GM13977 (cell line): ENCODE results near the gene CYP11A1.

Experiments
- DNase-seq: peaks from one replicate; pipeline ENCODE4 v3.0.0; 2012; ENCODE audit warnings: low spot score
- in situ Hi-C: fragments of 300-500 bp; cut with MboI; formaldehyde crosslinking; loops from one replicate; pipeline ENCODE4 v1.12.0; 2022; ENCODE audit warnings: low sequenced_read_pairs, low pct_unique_long_range_greater_than_20kb, mixed read lengths, inconsistent platforms; ENCODE audit not compliant: unreplicated experiment
- TF ChIP-seq, protein P1 (sequence below): IDR thresholded peaks from 2 replicates; pipeline ENCODE4 v1.5.1; 2012; ENCODE audit warnings: mild to moderate bottlenecking, control low read depth; ENCODE audit not compliant: insufficient read depth; ENCODE audit errors: extremely low read depth, missing control alignments

Gene CYP11A1

GRCh38 chr15:74373731-74374647 is 6.5 kb upstream of the CYP11A1 start:
- peak; percentile 97 for DNase-seq
- in situ Hi-C loops, result loop anchor here (10.0 kb wide), 2 partner anchors 251 to 391 kb away; no protein-coding TSS in a partner anchor
- TF ChIP-seq, protein P1, sequence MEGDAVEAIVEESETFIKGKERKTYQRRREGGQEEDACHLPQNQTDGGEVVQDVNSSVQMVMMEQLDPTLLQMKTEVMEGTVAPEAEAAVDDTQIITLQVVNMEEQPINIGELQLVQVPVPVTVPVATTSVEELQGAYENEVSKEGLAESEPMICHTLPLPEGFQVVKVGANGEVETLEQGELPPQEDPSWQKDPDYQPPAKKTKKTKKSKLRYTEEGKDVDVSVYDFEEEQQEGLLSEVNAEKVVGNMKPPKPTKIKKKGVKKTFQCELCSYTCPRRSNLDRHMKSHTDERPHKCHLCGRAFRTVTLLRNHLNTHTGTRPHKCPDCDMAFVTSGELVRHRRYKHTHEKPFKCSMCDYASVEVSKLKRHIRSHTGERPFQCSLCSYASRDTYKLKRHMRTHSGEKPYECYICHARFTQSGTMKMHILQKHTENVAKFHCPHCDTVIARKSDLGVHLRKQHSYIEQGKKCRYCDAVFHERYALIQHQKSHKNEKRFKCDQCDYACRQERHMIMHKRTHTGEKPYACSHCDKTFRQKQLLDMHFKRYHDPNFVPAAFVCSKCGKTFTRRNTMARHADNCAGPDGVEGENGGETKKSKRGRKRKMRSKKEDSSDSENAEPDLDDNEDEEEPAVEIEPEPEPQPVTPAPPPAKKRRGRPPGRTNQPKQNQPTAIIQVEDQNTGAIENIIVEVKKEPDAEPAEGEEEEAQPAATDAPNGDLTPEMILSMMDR, result peak; percentile 97

- in situ Hi-C loops, result loop anchor here (10.0 kb wide), 2 partner anchors 252 to 392 kb away; no protein-coding TSS in a partner anchor
- TF ChIP-seq, protein P1, result no peak
- DNase-seq, result no peak
Observed at GRCh38 chr15:74373056-74373650, 5.7 kb upstream of the CYP11A1 start.

- TF ChIP-seq, protein P1, result no peak
- in situ Hi-C loops, result loop anchor here (10.0 kb wide), 2 partner anchors 254 to 394 kb away; no protein-coding TSS in a partner anchor
Observed at GRCh38 chr15:74370471-74370870, 3.0 kb upstream of the CYP11A1 start.

DNA sequence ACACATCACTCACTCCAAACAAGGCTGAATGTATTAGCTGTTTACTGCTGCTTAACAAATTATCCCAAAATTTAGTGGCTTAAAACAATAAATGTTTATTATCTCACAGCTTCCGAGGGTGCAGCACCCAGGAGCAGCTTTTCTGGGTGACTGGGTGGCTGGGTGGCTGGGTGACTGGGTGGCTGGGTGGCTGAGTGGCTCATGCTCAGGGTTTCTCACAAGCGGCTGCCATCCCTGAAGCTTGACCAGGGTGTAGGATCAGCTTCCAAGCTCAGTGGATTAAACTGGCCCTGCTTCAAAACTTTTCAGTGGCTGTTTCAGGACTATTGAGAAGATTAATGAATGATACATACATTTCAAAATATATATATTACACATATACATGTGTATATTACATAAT is 2.3 kb upstream of the CYP11A1 start:
- DNase-seq, result no peak
- in situ Hi-C loops, result loop anchor here (10.0 kb wide), 2 partner anchors 255 to 395 kb away; no protein-coding TSS in a partner anchor
- TF ChIP-seq, protein P1, result no peak

More at GRCh38 chr15:74370471-74370870, 3.0 kb upstream of the CYP11A1 start:
- DNase-seq, result no peak

DNA sequence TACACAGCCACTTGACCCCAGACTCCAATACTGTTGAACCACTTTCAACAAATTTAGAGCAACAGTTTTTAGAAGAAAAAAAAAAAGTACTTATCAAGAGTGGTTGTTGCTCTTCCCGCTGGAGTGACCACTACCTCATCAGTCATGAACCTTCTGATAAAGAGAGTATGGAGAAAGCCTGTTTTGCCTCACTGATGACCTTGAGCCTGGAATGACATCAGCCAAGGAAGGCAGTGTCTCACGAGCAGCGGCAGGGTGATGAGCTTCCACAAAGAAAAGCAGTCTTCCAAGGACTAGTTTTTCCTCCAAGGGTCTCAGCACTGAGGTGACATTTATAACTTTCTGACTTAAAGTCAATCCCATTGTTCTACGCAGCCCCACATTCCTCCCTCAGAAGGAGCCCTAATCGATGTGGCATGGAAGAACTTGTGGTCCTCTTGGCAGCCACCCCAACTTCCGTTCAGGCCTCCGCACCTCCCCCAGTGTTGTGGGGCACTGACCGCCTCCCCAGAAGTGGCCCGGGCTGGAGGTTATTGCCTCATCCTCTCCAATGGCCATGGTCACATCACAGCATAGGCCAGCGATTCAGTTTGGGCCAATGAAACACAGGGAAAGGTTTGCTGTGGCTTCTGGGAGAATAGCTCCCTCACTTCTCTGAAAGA is 1.8 kb upstream of the CYP11A1 start:
- TF ChIP-seq, protein P1, result no peak
- in situ Hi-C loops, result no loop called here
- no peak for DNase-seq

GRCh38 chr15:74368121-74368520 is 675 bp upstream of the CYP11A1 start:
- DNase-seq, result no peak
- TF ChIP-seq, protein P1, result no peak
- in situ Hi-C loops, result no loop called here
